ENCODE measurements around the gene RASA3. TPM values are rescaled to one million over a fixed set of nuclear protein-coding genes. Genes with fewer than 3 reads are reported as not detected.

The RASA3 gene
- total RNA-seq, 1 donor from 2014 or later, result 44.8 TPM

GRCh38 chr13:113968463-113969310 is 163.7 kb downstream of the RASA3 start:
- TF ChIP-seq, protein P1, sequence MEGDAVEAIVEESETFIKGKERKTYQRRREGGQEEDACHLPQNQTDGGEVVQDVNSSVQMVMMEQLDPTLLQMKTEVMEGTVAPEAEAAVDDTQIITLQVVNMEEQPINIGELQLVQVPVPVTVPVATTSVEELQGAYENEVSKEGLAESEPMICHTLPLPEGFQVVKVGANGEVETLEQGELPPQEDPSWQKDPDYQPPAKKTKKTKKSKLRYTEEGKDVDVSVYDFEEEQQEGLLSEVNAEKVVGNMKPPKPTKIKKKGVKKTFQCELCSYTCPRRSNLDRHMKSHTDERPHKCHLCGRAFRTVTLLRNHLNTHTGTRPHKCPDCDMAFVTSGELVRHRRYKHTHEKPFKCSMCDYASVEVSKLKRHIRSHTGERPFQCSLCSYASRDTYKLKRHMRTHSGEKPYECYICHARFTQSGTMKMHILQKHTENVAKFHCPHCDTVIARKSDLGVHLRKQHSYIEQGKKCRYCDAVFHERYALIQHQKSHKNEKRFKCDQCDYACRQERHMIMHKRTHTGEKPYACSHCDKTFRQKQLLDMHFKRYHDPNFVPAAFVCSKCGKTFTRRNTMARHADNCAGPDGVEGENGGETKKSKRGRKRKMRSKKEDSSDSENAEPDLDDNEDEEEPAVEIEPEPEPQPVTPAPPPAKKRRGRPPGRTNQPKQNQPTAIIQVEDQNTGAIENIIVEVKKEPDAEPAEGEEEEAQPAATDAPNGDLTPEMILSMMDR (IDR thresholded peaks at IDR 0.05), result no peak
- H3K36me3 Mint-ChIP-seq (ENCODE audit: unreplicated experiment), result peaks cover 13% of the 10 kb centered on the region
- no peak for DNase-seq (ENCODE audit: extremely low spot score, unreplicated experiment)
- H3K9me3 Mint-ChIP-seq (ENCODE audit: unreplicated experiment), result no peaks in the 10 kb centered on the region
- H3K27me3 Mint-ChIP-seq (ENCODE audit: unreplicated experiment), result no peaks in the 10 kb centered on the region
- no peak overlapping the region for H3K4me3 Mint-ChIP-seq (ENCODE audit: unreplicated experiment)
- no peak overlapping the region for H3K27ac Mint-ChIP-seq (ENCODE audit: unreplicated experiment)
- no peaks in the 10 kb centered on the region for H3K4me1 Mint-ChIP-seq (ENCODE audit: unreplicated experiment)

GRCh38 chr13:113967729-113968462 is 164.5 kb downstream of the RASA3 start:
- no peak overlapping the region for H3K4me3 Mint-ChIP-seq (ENCODE audit: unreplicated experiment)
- no peak for DNase-seq (ENCODE audit: extremely low spot score, unreplicated experiment)
- TF ChIP-seq, protein P1 (IDR thresholded peaks at IDR 0.05), result no peak
- no peak overlapping the region for H3K27ac Mint-ChIP-seq (ENCODE audit: unreplicated experiment)
- no peaks in the 10 kb centered on the region for H3K4me1 Mint-ChIP-seq (ENCODE audit: unreplicated experiment)
- no peaks in the 10 kb centered on the region for H3K27me3 Mint-ChIP-seq (ENCODE audit: unreplicated experiment)
- H3K9me3 Mint-ChIP-seq (ENCODE audit: unreplicated experiment), result no peaks in the 10 kb centered on the region
- peaks cover 10% of the 10 kb centered on the region for H3K36me3 Mint-ChIP-seq (ENCODE audit: unreplicated experiment)

- Mint-ChIP-seq H3K27me3 (ENCODE audit: unreplicated experiment) (no peaks in the 10 kb centered on the region), H3K27ac (ENCODE audit: unreplicated experiment) (no peak overlapping the region), H3K9me3 (ENCODE audit: unreplicated experiment) (no peaks in the 10 kb centered on the region), H3K36me3 (ENCODE audit: unreplicated experiment) (peaks cover 13% of the 10 kb centered on the region), H3K4me1 (ENCODE audit: unreplicated experiment) (no peaks in the 10 kb centered on the region), H3K4me3 (ENCODE audit: unreplicated experiment) (no peak overlapping the region)
- TF ChIP-seq, protein P1 (IDR thresholded peaks at IDR 0.05), result no peak
- DNase-seq (ENCODE audit: extremely low spot score, unreplicated experiment), result no peak
Observed at GRCh38 chr13:113967206-113967720, 165.2 kb downstream of the RASA3 start.

DNA sequence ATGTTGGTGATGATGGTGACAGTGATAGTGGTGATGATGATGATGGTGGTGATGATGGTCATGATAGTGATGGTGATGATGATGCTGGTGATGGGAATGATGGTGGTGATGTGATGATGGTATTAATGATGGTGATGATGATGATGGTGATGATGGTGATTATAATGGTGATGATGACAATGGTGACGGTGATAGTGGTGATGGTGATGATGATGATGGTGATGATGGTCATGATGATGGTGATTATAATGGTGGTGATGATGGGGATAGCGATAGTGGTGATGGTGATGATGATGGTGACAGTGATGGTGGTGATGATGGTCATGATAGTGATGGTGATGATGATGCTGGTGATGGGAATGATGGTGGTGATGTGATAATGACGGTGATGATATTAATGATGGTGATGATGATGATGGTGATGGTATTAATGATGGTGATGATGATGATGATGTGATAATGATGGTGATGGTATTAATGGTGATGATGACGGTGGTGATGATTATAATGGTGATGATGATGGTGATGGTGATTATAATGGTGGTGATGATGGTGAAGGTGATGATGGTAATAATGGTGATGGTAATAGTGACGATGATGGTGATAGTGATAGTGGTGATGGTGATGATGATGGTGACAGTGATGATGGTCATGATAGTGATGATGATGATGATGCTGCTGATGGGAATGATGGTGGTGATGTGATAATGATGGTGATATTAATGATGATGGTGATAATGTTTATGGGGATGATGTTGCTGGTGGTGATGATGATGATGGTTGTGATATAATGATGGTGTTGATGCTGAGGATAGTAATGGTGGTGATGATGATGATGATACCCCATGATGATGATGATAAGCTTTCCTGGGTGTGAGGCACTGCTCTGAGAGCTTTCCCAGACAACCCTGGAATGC is 166.2 kb downstream of the RASA3 start:
- DNase-seq (ENCODE audit: extremely low spot score, unreplicated experiment), result no peak
- H3K36me3 Mint-ChIP-seq (ENCODE audit: unreplicated experiment), result peaks cover 13% of the 10 kb centered on the region
- TF ChIP-seq, protein P1 (IDR thresholded peaks at IDR 0.05), result no peak
- H3K4me1 Mint-ChIP-seq (ENCODE audit: unreplicated experiment), result no peaks in the 10 kb centered on the region
- no peaks in the 10 kb centered on the region for H3K9me3 Mint-ChIP-seq (ENCODE audit: unreplicated experiment)
- H3K4me3 Mint-ChIP-seq (ENCODE audit: unreplicated experiment), result no peak overlapping the region
- no peaks in the 10 kb centered on the region for H3K27me3 Mint-ChIP-seq (ENCODE audit: unreplicated experiment)
- no peak overlapping the region for H3K27ac Mint-ChIP-seq (ENCODE audit: unreplicated experiment)
